GM18868 (cell line): ENCODE measurements around the gene ITGB4.

Experiments
- ATAC-seq: cut with Tn5 transposase; IDR thresholded peaks from one replicate; pipeline ENCODE4 v1.9.1; 2021; ENCODE audit warnings: mild to moderate bottlenecking, moderate library complexity; ENCODE audit not compliant: unreplicated experiment

The ITGB4 gene

GRCh38 chr17:75785016-75785890, 64.0 kb downstream of the ITGB4 start:
- ATAC-seq: peak; percentile 60

- no peak for ATAC-seq
These were observed 70.0 kb downstream of the ITGB4 start for GRCh38 chr17:75791254-75791653.

GRCh38 chr17:75793460-75793859, 72.2 kb downstream of the ITGB4 start:
- no peak for ATAC-seq

- ATAC-seq: no peak
These were observed 74.8 kb downstream of the ITGB4 start for GRCh38 chr17:75795820-75796607.

- no peak for ATAC-seq
These were observed 78.1 kb downstream of the ITGB4 start for GRCh38 chr17:75799402-75799801.

- ATAC-seq: no peak
These were observed 82.6 kb downstream of the ITGB4 start for GRCh38 chr17:75803883-75804282.

GRCh38 chr17:75806822-75807500, 85.7 kb downstream of the ITGB4 start:
- ATAC-seq: no peak
